Tongue (tissue), 2 donors: ENCODE data around the gene PHKG2. TPM values are rescaled to one million over a fixed set of nuclear protein-coding genes. Genes with fewer than 3 reads are reported as not detected.

ENCODE experiments used
- DNase-seq: peaks from one replicate; pipeline ENCODE4 v3.0.0-alpha.2; 2015
- total RNA-seq: library from RNA; depleted of rRNA; stranded (reverse); fragments of >200 nt; gene quantifications from one replicate; pipeline ENCODE4 v1.2.3, GENCODE V29; 2014

The PHKG2 gene
- total RNA-seq, 1 donor from 2014 or later = 9.3 TPM

DNA sequence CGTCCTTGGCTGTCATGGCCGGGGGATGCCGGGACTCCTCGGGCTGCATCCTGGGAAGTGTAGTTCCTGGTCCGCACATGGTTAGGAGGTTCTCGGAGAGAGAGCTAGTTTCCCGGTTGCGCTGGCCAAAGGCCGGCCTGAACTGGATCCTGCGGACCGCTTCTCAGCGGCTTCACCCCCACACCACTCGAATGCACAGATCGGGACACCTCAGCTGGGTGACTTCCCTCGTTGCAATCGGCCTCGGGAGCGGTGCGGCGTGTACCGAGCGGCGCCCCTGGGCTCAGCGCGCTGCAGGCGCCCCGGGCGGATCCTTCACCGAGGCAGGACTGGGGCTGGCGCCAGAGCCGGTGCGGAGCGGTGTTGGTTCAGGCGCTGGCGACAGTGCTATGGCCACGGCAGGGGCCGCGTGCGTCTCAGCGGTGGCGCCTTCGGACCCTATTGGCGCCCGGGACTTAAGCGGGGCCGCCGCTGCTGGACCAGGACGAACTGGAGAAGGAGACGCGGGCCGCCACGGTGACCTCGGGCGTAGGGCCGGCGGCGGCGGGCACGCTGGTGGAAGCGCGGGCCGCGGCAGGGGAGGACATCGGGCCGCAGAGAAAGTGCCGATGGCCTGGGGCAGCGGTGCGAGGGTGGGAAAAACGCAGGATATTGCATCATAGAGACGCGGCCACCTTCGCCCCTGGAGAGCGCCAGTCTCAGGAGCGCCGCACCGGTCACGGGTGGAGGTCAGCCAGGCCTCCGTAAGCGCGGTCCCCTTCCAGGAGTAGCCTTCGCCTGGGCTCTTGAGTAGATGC lies 27.4 kb downstream of the PHKG2 start:
- peak; percentile 93 for DNase-seq

DNA sequence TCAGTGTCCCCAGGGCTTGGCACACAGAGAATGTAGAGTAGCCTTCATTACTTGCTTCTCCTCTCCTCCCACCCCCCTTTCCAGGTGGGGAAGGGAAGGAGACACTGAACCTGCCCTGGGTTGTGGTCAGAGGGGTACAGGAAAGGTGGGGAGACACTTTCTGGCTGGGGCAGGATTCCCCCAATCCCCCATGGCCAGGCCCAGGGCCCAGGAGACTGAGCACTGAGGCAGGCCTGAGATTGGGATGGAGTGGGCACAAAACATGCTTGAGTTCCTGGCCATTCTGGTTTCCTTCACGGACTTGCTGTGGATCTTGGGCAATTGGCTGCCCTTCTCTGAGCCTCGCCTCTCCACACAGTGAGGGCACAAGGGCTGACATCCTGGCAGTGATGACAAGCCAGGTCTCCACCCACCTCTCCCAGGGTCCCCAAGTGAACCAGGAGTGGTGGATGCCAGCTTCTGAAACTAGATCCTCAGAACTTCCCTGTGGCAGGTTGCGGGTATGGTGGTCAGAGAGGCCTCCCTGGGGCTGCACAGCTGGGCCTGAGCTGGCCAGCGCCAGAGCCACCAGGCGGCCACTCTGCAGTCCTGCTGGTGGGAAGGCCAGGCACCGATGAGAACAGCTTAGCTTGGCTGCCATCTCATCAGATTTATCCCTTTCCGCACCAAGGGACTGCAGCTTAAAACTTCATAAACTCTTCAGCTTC lies 29.5 kb downstream of the PHKG2 start:
- DNase-seq = no peak

DNA sequence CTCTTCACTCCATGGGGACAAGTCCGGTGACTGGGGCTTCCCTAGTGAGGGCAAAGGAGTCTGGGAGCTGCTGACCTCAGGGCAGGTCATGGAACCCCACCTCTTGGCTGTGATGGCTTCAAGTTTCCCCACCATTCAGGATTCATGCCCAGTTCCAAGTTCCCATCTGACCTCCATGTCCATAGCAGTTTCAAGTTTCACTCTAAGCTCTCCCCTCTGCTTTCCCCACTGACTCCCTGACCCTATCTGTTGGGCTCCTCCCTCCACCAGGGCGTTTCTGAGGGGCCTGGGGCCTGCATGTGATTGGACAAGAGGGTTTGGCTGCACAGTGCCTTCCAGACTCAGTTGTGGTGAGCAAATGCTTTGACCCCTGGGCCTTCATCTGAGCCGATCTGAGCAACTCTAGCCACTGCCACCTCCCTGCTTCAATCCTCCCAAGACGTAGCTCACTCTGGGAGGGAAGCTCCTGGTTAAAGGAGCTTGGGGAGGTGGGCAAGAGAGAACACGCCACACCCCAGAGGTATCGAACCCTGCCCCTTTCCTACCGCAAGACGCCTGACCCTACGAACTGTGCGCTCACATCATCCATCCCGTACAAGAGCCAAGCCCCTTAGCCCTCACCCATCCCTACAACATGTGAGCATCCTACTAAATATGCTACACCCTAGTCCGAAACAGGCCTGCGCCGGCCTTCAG lies 30.5 kb downstream of the PHKG2 start:
- DNase-seq = no peak

DNA sequence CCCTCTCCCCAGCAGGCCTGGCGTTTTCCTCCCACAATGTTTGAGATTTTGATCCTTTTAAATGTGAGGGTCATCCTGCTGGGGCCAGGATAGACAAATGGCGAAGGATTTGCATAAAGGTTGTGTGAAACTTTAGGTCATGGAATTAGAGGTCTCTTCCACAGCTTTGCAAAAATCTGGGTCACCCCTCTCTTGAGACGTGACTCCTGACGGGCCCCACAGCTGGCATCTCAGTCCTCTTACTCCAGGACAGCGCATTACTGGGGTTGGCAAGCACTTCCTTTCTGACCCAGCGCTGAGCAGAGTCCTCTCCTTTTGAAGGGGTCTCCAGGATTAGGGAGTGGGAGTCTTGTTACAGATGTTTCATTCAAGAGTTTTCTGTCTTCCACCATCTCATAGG lies 31.4 kb downstream of the PHKG2 start:
- no peak for DNase-seq

DNA sequence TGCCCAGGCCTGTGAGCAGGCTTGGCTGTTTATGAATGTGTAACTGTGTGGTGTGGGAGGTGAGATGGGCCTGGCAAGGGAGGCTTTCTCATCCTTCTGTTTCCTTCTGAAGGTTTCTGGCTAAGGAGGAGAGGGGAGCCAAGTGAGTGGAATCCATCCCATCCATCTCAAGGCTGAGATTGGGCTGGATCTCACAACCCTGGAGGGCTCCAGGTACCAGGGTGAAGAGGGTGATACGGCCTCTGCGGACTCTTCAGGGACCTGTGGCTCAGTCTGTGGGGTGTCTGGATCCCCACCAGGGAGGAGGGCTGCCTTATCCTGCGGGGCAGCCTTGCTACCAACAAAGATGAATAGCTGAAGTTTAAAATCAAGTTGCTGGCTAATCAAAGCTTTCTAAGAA lies 31.8 kb downstream of the PHKG2 start:
- no peak for DNase-seq

DNA sequence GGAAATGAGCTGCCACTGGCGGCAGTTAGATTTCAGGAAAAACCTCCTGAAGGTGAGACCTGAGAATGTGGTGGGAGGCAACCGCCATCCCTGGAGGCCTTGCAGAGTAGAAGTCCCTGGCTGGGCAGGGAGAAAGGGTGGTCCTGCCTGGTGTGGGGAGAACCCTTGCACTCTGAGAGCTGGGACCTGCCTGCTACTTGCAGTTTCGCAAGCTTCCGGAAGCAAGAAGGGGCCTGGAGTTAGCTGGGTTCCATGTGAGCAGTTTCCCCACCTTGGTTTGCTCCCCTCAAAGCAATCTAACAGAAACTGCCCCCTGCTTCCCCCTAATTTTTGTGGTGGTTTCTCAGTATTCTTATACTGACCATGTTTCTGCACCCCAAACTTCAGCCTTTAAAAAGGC lies 32.3 kb downstream of the PHKG2 start:
- no peak for DNase-seq

DNA sequence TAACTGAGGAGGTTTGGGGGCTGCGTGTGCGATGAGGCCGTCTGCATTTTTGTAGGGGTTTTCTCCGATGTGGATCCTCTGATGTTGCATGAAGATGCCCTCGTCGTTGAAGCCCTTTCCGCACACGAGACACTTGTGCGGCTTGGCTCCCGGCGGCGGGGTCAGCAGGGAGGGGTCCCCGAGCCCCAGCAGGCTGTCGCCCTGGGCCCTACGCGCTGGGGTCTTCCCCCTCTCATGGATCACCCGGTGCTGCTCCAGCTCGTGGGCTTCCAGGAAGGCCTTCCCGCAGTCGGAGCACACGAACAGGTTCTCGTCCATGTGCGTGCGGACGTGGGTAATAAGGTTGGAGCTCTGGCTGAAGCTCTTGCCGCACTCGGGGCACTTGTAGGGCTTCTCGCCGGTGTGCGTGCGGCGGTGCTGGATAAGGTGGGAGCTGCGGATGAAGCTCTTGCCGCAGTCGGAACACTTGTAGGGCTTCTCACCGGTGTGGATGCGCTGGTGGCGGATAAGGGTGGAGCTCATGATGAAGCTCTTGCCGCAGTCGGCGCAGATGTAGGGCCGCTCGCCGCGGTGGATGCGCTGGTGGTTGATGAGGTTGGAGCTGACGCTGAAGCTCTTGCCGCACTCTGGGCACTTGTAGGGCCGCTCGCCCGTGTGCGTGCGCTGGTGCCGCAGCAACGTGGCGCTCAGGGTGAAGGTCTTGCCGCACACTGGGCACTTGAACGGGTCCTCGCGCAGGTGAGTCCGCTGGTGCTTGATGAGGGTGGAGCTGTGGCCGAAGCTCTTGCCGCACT lies 34.5 kb downstream of the PHKG2 start:
- DNase-seq = no peak

DNA sequence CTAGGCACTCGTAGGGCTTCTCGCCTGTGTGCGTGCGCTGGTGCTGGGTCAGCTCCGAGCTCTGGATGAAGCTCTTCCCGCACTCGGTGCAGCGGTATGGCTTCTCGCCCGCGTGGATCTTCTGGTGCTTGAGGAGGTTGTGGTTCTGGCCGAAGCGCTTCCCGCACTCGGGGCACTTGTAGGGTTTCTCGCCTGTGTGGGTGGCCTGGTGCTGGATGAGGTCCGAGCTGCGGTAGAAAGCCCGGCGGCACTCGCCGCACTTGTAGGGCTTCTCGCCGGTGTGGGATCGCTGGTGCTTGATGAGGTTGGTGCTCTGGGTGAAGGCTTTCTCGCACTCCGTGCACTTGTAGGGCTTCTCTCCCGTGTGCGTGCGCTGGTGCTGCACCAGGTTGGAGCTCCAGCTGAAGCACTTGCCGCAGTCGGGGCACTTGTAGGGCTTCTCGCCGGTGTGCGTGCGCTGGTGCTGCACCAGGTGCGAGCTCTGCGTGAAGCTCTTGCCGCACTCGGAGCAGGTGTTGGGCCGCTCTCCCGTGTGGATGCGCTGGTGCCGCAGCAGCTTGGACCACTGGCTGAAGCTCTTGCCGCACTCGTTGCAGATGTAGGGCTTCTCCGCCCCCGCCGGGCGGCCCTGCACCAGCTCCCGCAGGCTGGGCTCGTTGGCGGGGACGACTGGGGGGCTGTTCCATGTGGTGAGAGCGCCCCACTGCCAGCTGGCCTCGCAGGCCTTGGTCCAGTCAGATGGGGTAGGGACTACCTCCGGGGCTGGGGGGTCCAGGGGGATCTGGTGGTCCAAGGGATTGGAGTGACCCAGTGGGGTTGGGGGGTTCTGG lies 35.3 kb downstream of the PHKG2 start:
- no peak for DNase-seq

DNA sequence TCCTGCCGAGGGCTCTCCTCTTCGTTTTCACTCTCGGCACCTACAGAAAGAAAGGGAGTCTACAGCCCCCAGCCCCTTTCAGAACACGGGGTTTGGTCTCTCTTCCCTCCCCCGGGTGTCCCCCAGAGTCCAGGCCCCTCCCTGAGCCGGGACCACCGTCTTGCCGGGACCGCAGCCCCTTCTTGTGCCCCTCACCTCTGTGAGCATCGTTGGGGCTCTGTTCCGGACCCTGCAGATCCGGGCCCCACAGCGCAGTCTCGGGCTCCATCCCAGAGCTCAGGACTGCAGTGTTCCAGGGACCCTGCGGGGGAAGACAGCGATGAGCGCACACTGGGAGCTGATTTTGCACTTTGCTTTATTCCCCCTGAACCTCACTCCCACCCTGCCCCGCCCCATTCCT lies 36.0 kb downstream of the PHKG2 start:
- no peak for DNase-seq

DNA sequence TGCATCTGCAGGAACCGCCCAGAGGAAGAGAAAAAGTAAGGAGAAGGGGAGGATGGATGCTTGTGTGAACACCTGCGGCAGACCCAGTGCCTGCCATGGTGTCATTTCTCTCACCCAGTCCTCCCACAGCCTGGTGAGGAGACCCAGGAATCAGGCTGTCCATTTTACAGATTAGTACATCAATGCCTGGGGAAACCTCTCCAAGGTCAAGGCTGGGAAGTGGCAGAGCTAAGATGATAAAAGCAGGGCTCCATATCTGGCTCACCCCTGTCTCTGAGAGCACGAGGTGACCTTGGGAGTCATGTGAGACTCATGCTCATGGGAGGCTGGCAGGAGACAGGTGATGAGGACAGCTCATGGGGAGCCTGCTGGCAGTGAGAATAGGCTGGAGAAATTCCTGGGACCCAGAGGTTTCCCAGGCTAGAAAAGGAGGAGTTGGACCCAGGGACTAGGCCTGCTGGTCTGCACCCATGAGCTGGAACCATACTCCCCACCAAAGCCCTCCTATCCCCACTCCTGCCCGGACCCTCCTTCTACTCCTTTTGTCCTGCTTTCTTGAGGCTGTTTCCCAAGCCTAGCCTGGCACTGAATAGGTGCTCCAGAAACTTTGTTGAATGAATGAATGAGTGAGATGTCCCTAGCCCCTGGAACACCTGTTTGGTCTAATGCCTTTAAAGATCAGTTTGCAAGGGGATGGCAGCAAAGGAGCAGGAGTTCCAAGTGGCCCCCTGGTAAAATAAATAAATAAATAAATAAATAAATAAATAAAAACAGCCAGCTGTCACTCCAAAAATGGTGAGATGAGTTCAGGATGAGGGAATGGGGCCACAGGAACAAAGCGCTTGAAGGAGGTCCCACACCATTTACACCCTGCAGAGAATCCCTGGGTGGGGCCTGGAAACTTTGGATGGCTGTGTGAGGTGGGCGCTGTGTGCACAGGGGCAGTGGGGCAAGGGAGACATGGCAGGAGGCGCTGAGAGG lies 37.2 kb downstream of the PHKG2 start:
- DNase-seq = no peak

DNA sequence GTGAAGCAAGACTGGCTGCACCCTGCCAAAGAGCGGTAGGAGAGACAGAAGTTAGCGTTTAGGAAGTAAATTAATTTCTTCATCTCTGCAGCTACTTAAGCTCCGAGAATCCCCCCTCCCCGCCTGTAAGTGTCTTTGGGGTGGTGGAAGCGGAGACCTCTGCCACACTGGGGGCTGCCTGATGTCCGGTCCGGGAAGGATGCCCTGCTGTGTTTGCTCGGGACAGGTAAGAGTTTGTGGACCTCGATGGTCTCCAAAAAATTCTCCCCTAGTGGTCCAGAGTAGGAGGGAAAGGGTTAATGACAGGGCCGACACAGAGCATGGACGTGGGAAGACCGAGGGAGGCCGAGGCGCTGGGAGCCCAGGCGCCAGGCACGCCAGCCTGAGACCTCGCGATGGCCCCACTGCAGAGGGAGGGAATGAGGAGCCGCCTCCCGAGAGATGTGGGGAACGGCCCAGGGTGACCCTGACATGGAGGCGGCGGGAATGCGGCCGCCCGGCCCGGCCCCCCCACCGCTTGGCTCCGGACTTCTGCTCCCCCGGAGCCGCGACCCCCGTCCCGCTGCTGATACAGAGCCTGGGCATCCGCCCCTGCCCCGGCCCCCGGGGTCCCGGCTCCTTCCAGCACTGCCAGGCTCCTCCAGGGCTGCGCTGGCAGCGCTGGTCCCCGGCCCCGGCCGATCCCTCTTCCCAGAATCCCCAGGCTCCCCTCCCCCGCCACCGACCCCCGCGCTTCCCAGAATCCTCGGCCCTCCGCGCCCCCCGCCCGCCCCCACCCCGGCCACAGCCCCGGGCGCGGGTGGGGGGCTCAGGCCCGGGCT lies 38.1 kb downstream of the PHKG2 start:
- DNase-seq = peak; percentile 60

DNA sequence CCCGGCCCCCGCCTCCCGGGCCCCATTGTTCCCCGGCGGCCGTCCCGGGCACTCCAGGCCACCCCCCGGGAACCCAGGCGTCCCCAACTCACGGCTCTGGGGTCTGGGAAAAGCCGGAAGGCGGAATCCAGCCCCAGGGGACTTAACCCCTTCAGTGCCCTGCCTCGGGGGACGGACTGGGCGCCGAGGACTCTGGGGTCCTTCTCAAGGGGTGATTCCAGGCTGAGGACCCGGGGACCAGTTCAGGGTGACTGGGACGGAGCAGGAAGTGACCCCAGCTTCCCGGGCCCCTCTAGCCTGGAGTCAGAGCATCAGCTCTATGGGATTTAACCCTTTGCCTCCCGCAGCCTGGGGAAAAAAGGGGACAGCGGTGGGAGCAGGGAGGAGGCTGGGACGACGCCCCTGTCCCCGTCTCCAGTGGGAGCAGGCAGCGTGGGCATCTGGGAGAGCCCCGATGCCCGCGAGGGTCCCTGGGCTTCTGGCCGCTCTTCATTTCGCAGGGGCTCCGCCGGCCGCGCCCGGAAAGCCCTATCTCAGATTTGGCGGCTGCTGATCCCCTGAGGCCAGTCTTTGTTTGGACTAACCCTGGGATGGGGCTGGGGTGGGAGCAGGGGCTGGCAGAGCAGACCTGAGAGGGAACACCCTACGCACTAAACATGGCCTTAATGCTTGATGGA lies 38.8 kb downstream of the PHKG2 start, which contains the start of gene ZNF629:
ZNF629 (minus strand) TSS at position 270 of the 677 bp plus-strand sequence. CDS start 2,723 bp downstream, outside the sequence.
- DNase-seq = peak; percentile 90

DNA sequence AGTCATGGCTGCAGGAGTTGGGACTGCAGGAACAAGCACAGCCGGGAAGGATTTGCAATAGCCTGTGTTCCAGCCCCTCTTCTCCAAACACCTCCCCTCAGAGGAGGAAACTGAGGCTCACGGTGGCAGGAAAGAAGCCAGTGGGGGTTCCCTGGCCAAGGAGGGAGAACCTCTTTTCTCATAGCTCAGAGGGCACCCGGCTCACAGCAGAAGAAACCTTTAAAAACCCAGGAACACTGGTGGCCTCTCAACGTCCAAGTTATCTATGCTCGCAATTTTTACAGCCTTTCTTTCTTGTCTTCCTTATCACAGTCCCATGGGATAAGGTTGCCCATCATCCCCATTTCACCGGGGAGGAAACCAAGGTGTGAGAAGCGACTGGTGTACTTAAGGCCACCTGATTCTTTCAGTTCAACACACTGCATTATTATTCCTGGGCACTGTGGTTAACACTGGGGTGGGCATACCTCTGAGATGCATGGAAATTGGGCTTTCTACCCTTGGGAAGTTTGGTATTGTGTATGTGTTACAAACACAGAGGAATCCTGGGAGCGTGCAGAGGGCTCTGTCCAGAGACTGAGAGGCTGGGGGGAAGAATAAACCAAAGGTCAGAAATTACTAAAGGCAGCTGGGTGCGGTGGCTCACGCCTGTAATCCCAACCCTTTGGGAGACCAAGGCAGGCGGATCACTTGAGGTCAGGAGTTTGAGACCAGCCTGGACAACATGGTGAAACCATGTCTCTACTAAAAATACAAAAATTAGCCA lies 39.6 kb downstream of the PHKG2 start:
- DNase-seq = no peak

DNA sequence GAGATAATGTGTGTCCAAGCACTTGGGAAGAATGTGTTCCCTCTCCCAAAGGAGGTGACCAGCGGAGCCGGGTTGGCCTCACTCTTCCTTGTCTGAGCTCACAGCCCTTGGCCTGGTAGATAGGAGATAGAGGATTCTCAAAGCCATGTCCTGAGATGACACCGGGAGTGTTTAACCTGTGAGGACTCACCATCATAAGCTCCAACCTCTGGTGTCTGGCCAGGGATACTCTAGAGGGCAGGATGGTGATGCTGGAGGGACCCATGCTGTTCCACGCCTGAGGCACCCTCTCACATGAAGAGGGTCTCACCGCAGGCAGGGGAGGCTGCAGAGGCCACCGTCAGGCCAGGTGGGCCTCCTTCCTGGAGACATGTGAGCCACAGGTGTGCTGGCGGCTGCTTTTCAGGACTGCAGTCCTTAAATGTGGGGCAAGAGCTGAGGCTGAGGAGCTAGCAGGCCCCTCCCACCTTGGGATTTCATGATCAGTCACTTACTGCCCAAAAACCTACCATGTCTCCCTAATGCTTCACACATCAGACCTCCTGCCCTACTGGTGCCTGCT lies 45.4 kb downstream of the PHKG2 start:
- no peak for DNase-seq

DNA sequence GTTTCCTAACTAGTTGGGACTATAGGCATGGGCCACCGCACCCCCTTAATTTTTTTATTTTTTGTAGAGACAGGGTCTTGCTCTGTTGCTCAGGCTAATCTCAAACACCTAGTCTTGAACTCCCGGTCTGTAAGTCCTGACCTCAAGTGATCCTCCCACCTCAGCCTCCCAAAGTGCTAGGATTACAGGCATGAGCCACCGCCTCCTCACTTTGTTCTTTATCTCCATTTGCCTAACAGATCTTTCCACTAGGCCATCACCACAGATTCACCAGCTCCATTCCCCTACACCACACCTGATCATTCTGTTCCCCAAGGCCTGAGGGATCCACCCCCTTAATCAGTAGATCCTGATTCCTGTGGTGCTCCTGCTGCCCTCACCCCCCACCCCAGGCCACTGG lies 46.4 kb downstream of the PHKG2 start:
- DNase-seq = no peak

DNA sequence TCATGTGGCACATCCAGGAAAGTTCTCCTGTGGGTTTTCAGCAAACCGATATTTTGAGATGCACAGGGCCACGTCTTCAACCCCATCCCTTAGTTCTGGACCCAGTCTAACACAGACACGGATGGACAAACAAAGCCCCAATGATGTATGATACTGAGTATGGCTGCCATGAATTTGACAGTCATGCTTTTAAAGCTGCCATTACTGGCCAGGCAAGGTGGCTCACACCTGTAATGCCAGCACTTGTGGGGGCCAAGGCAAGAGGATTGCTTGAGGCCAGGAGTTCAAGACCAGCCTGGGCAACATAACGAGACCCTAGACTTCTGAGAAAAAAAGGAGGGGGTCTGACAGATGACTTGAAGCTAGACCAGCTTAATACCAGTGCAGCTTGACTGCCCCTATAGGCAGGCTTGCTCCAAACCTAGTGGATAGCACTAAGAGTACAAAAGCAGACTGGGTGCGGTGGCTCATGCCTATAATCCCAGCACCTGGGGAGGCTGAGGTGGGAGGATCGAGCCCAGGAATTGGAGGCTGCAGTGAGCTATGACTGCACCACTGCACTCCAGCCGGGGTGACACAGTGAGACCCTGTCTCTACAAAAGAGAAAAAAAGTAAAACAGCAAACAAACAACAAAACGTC lies 49.6 kb downstream of the PHKG2 start:
- no peak for DNase-seq
